Transverse colon (tissue), 4 donors: ENCODE measurements around the gene FYCO1. TPM values are rescaled to one million over a fixed set of nuclear protein-coding genes. Genes with fewer than 3 reads are reported as not detected.

Source experiments
- DNase-seq: peaks from one replicate; pipeline ENCODE4 v3.0.0-alpha.2; 2019
- H3K27ac ChIP-seq, 4 donors: fragments of 200-600 bp; sonication (generic); 2 replicates each; pipeline ENCODE4 v1.5.1; 2016 to 2018; ENCODE audit warnings: inconsistent platforms in 4 of 4
- H3K27me3 ChIP-seq: fragments of 200-600 bp; sonication (generic); 2 replicates; pipeline ENCODE4 v1.5.1; 2017; ENCODE audit warnings: inconsistent platforms
- H3K36me3 ChIP-seq, 4 donors: fragments of 200-600 bp; sonication (generic); 2 replicates each; pipeline ENCODE4 v1.5.1; 2017 to 2019; ENCODE audit warnings: inconsistent platforms in 4 of 4
- H3K4me1 ChIP-seq, 4 donors: fragments of 200-600 bp; sonication (generic); 2 replicates each; pipeline ENCODE4 v1.5.1; 2017 to 2020; ENCODE audit warnings: inconsistent platforms in 4 of 4
- H3K4me3 ChIP-seq, 4 donors: fragments of 200-600 bp; sonication (generic); 1 replicate in 1 of 4; 2 replicates in 3 of 4; pipeline versions ENCODE4 v1.5.1 to v1.6.1; 2017 to 2019; ENCODE audit warnings: inconsistent platforms in 4 of 4
- H3K9me3 ChIP-seq, 2 donors: fragments of 200-600 bp; sonication (generic); 2 replicates each; pipeline ENCODE4 v1.5.1; 2017 to 2019; ENCODE audit warnings: inconsistent platforms in 2 of 2
- EP300 ChIP-seq: sonication (generic); formaldehyde crosslinking; IDR thresholded peaks from one replicate; pipeline ENCODE4 v1.6.1; 2017; ENCODE audit warnings: antibody characterized with exemption, low read depth
- POLR2A ChIP-seq: fragments of 450-650 bp; IDR thresholded peaks from one replicate; pipeline ENCODE4 v1.6.1; 2016; ENCODE audit warnings: antibody characterized with exemption, mild to moderate bottlenecking, moderate library complexity
- POLR2AphosphoS5 ChIP-seq, 3 donors: sonication (generic); formaldehyde crosslinking; IDR thresholded peaks; one replicate each; pipeline ENCODE4 v1.6.1; 2016; ENCODE audit warnings: antibody characterized with exemption in 3 of 3
- WGBS, 2 donors: methylation state at CpG; one replicate each; pipeline ENCODE4 v1.1.5; 2018; ENCODE audit warnings: low coverage in 1 of 2; 5-methylcytosine and 5-hydroxymethylcytosine counted together
- in situ Hi-C, 4 donors: fragments of 200-750 bp; cut with MboI; loops; one replicate each; pipeline versions ENCODE4 v1.15.0 to v1.15.1; 2017; ENCODE audit warnings: low sequenced_read_pairs in 3 of 4, low pct_ligation_motif_present in 1 of 4, low pct_unique_long_range_greater_than_20kb in 1 of 4
- intact Hi-C: fragments of 100-400 bp; cut with DNase I; formaldehyde crosslinking; loops from one replicate; pipeline ENCODE4 v1.15.1; 2023; ENCODE audit warnings: low total_unique reads
- total RNA-seq, 4 donors: library from RNA; depleted of rRNA; stranded (reverse); fragments of >200 nt; gene quantifications; one replicate each; pipeline ENCODE4 v1.1.0, GENCODE V29; 2016
- TF ChIP-seq, protein P1 (sequence below), 5 experiments: fragments of 200-600 bp in 3 of 5; fragments of 450-650 bp in 2 of 5; sonication (generic) in 3 of 5; IDR thresholded peaks; 1 replicate in 2 of 5; 2 replicates in 3 of 5; pipeline ENCODE4 v1.5.1; 2016 to 2017; ENCODE audit warnings: antibody characterized with exemption in 5 of 5, inconsistent platforms in 3 of 5, mild to moderate bottlenecking in 2 of 5, moderate library complexity in 1 of 5

The FYCO1 gene
- total RNA-seq, 4 donors from 2014 or later = 34.5 to 40.0 (median 38.1) TPM

DNA sequence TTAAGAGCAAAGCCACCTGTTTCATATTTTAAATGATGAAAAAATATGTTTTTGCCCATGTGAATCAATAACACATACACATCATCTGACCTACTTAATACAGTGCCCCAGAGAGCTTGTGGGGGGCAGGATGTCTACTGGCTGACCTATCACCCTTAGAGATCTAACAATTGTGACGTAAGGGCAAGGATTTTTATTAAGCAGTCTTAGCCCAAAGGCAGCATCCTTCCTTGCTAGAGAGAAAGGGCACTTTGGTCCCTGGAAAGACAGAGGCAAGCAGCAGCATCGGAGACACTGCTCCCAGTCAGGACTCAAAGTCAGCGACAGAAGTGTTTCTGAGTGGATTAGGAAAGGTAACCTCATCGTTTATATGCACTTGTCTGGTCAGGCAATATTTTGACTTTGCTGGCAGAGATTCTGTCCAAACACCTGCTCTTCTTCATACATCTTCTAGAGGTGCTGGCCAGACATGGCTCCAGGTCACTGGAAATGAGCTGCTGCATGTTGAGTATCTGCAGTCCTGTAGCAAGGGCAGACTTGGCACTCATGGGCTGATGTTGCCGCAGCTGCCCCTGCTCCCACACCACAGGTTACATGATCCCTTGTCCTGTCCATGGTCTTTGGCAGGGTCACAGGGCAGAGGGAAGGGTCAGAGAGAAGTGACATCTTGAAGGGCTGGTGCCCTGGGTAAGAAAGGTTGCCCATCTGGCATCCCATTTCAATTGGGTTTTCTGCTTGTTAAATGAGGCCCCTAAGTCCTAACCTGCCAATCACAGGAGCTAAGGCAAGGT, 50.6 kb downstream of the FYCO1 start:
- WGBS, 2 donors = 84 to 100% methylated on average over 4 to 5 of the region's 5 CpGs
- intact Hi-C loops (no loop called here), in situ Hi-C loops (loop anchor here (5.0 to 25.0 kb wide), 6 partner anchors 132 to 442 kb away; partner anchors contain the start of genes CCR1 (in 2 of the 4), CCR2 (in 1 of the 4) and CCR5 (in 1 of the 4))
- peak overlapping the region in 2 of 4 donors; percentile 17 to 44 for H3K27ac ChIP-seq
- TF ChIP-seq EP300 (no peak), POLR2AphosphoS5 (IDR thresholded peaks at IDR 0.05) (peak in 2 of 3 donors; percentile 20 to 43)
- H3K27me3 ChIP-seq = no peaks in the 10 kb centered on the region
- H3K36me3 ChIP-seq = peaks cover 0 to 22% (median 0%) of the 10 kb centered on the region in 4 donors
- no peaks in the 10 kb centered on the region for H3K9me3 ChIP-seq
- H3K4me3 ChIP-seq = no peak overlapping the region
- DNase-seq = no peak
- H3K4me1 ChIP-seq = peaks cover 0 to 12% (median 3%) of the 10 kb centered on the region in 4 donors

DNA sequence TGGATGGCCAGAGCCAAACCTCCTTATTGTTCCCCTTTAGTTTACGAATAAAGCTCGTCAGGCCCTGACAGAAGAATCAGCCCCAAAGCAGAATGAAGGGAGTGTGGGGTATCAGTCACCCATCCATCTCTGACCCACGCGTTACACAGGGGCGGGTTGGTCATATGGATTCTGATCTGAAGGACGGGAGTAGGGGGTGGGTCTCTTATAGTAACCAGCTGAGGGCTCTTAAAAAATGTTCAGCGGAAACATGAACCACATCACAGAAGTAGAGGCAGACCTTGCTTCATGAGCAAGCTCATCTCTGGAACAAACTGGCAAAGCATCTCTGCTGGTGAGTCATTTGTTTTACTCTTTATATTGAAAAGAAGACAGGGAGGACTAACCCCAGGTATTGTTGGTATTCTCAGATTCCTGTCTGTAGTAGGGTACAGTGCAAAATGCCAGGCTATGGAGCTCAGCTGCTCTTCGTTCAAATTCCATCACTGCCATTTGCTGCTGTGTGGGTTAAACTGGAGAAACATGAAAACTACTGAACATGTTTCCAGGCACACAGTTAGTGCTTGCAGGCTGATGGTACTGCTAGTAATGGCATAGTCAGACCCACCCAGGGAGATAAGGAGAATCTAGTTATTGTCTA, 52.3 kb downstream of the FYCO1 start, which contains the start of gene CXCR6:
Gene CXCR6 (plus strand): TSS at position 258 of the 640 bp plus-strand sequence. CDS start 3,018 bp downstream, outside the sequence.
- peaks cover 0 to 9% (median 0%) of the 10 kb centered on the region in 4 donors for H3K36me3 ChIP-seq
- H3K4me1 ChIP-seq = peaks cover 0 to 12% (median 4%) of the 10 kb centered on the region in 4 donors
- no peaks in the 10 kb centered on the region for H3K27me3 ChIP-seq
- no peak within 1 kb of the TSS for H3K4me3 ChIP-seq
- in situ Hi-C loops (loop anchor here (5.0 to 25.0 kb wide), 6 partner anchors 134 to 444 kb away; partner anchors contain the start of genes CCR1 (in 2 of the 4), CCR2 (in 1 of the 4) and CCR5 (in 1 of the 4)), intact Hi-C loops (no loop called here)
- H3K9me3 ChIP-seq = no peaks in the 10 kb centered on the region
- peak within 1 kb of the TSS in 2 of 4 donors; percentile 17 to 38 for H3K27ac ChIP-seq
- 93 to 100% methylated on average over 1 to 8 of the region's 8 CpGs for WGBS, 2 donors
- peak; percentile 19 for DNase-seq
- TF ChIP-seq POLR2AphosphoS5 (IDR thresholded peaks at IDR 0.05) (peak in 2 of 3 donors; percentile 18 to 24), POLR2A (peak; percentile 33)
- TF ChIP-seq, protein P1, sequence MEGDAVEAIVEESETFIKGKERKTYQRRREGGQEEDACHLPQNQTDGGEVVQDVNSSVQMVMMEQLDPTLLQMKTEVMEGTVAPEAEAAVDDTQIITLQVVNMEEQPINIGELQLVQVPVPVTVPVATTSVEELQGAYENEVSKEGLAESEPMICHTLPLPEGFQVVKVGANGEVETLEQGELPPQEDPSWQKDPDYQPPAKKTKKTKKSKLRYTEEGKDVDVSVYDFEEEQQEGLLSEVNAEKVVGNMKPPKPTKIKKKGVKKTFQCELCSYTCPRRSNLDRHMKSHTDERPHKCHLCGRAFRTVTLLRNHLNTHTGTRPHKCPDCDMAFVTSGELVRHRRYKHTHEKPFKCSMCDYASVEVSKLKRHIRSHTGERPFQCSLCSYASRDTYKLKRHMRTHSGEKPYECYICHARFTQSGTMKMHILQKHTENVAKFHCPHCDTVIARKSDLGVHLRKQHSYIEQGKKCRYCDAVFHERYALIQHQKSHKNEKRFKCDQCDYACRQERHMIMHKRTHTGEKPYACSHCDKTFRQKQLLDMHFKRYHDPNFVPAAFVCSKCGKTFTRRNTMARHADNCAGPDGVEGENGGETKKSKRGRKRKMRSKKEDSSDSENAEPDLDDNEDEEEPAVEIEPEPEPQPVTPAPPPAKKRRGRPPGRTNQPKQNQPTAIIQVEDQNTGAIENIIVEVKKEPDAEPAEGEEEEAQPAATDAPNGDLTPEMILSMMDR (IDR thresholded peaks at IDR 0.05) = no peak

DNA sequence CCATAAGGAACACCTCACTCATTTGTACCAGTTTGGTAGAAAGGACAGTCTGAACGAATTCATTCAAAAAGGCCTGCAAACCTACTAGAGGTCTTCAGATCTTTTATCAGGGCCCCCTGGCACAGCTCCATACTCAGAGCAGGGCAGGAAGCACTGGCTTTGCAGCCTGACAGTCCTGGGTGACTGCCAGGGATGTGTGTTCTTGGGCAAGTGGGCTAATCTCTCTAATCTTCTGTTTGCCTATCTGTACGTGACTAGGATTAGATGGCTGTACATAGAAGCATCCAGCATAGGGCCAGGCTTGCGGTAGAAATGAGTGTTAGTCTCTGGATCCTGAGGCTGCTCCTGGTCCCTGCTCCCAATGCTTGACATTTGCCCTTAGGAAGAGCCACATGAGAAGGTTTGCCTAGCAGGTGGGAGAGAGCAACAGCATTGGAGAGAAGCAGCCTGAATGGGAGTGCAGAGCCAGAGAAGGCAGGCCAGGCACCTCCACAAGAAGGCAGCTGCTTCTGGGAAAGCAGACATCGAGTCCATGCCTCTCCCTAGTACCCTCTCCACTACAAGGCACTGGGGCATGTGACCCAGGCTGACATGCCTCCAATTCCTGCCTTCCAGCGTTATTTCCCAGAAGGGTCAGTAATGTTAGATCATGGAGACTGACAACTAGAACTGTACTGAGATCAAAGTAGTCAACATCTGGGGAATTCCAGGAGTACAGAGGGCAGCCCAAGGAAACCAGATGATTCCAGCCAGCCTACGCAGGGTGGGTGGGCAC, 53.4 kb downstream of the FYCO1 start:
- TF ChIP-seq EP300 (no peak), POLR2A (no peak), POLR2AphosphoS5 (IDR thresholded peaks at IDR 0.05) (no peak)
- TF ChIP-seq, protein P1 (IDR thresholded peaks at IDR 0.05) = no peak
- H3K27ac ChIP-seq = no peak overlapping the region
- no peak overlapping the region for H3K4me3 ChIP-seq
- no peaks in the 10 kb centered on the region for H3K9me3 ChIP-seq
- WGBS, 2 donors = 60 to 65% methylated on average over 1 to 6 of the region's 6 CpGs
- DNase-seq = no peak
- H3K27me3 ChIP-seq = no peaks in the 10 kb centered on the region
- peaks cover 0 to 7% (median 0%) of the 10 kb centered on the region in 4 donors for H3K36me3 ChIP-seq
- intact Hi-C loops = no loop called here
- in situ Hi-C loops = loop anchor here (5.0 to 25.0 kb wide), 6 partner anchors 135 to 445 kb away; partner anchors contain the start of genes CCR1 (in 2 of the 4), CCR2 (in 1 of the 4) and CCR5 (in 1 of the 4)
- peaks cover 0 to 8% (median 4%) of the 10 kb centered on the region in 4 donors for H3K4me1 ChIP-seq

DNA sequence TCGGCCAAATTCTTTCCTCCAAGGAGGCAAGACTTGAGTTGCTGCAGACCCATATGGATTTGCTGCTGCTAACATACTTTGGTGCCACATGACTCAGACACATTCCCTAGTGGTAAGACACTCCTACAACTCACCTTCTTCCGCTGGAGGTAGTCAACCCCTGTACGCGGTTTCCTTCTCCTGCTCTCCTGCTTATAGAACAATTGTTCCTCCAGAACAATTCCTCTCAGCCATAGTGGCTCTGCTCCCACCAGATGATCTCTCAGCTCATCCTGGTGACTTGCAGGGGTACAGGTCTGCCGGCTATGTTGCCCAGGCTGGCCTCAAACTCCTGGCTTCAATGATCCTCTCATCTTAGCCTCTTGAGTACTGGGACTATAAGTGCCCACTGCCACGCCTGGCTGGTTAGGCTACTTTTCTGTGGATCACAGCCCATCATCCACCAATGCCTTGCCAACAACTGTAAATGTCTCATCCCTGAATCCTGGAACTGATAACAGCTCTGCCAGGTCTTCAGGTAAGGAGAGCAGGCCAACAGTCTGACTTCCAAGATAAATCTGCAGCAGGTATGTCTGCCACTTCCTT, 54.8 kb downstream of the FYCO1 start:
- in situ Hi-C loops = loop anchor here (5.0 to 25.0 kb wide), 6 partner anchors 136 to 446 kb away; partner anchors contain the start of genes CCR1 (in 2 of the 4), CCR2 (in 1 of the 4) and CCR5 (in 1 of the 4)

More for the DNA sequence above, 54.8 kb downstream of the FYCO1 start:
- Histone ChIP-seq H3K9me3 (no peaks in the 10 kb centered on the region), H3K27me3 (no peaks in the 10 kb centered on the region), H3K36me3 (peaks cover 0 to 7% (median 2%) of the 10 kb centered on the region in 4 donors), H3K4me1 (peaks cover 0 to 8% (median 4%) of the 10 kb centered on the region in 4 donors), H3K4me3 (no peak overlapping the region), H3K27ac (no peak overlapping the region)
- TF ChIP-seq POLR2AphosphoS5 (IDR thresholded peaks at IDR 0.05) (no peak), POLR2A (no peak), EP300 (no peak)
- TF ChIP-seq, protein P1 (IDR thresholded peaks at IDR 0.05) = no peak
- 88 to 94% methylated on average over 5 to 6 of the region's 6 CpGs for WGBS, 2 donors
- DNase-seq = no peak
- intact Hi-C loops = no loop called here
